Epithelial cell of proximal tubule (primary cell): ENCODE data around the gene RILP. TPM values are rescaled to one million over a fixed set of nuclear protein-coding genes. Genes with fewer than 3 reads are reported as not detected.
"Not testable (repeated sequence)": the region's sequence is repeated elsewhere in the genome, so short reads cannot be mapped to it uniquely, and the experiment has no call there.

Experiments used
- DNase-seq: peaks from one replicate; pipeline ENCODE4 v3.0.0-alpha.2; 2011; ENCODE audit warnings: low read depth
- H3K4me3 ChIP-seq: 2 replicates; pipeline ENCODE4 v1.5.1; 2011; ENCODE audit warnings: low read depth, mild to moderate bottlenecking, low read length
- CTCF ChIP-seq: conservative IDR thresholded peaks from 2 replicates; pipeline ENCODE4 v1.5.1; 2012; ENCODE audit warnings: low read depth, mild to moderate bottlenecking, low read length
- total RNA-seq: library from RNA; depleted of rRNA; stranded (reverse); fragments of >200 nt; gene quantifications from 2 replicates; pipeline ENCODE4 v1.2.3, GENCODE V29; 2015

RILP gene
- total RNA-seq, 1 donor from 2014 or later = 21.4 TPM

- peak; percentile 73 for DNase-seq
- no peak for TF ChIP-seq CTCF
These were observed 34.9 kb upstream of the RILP start, which contains the start of gene PRPF8 for GRCh38 chr17:1684378-1685189. Gene PRPF8 (minus strand): TSS chr17:1684867. CDS start chr17:1684571, 296 bp downstream.

GRCh38 chr17:1683459-1683858, 33.8 kb upstream of the RILP start:
- no peak for TF ChIP-seq CTCF
- H3K4me3 ChIP-seq = peak overlapping the region; percentile 92
- no peak for DNase-seq

More at GRCh38 chr17:1684378-1685189, 34.9 kb upstream of the RILP start, which contains the start of gene PRPF8:
- H3K4me3 ChIP-seq = peak within 1 kb of the TSS; percentile 92

- no peak for TF ChIP-seq CTCF
- DNase-seq = no peak
- no peak overlapping the region for H3K4me3 ChIP-seq
These were observed 26.7 kb upstream of the RILP start for GRCh38 chr17:1676401-1676800.

- TF ChIP-seq CTCF = no peak
- DNase-seq = no peak
- no peak overlapping the region for H3K4me3 ChIP-seq
These were observed 23.5 kb upstream of the RILP start for GRCh38 chr17:1673041-1673785.

- DNase-seq, H3K4me3 ChIP-seq: not testable (repeated sequence)
These were observed 14.3 kb upstream of the RILP start for GRCh38 chr17:1663934-1664333.

- no peak for DNase-seq
- no peak overlapping the region for H3K4me3 ChIP-seq
- no peak for TF ChIP-seq CTCF
These were observed 11.4 kb upstream of the RILP start for GRCh38 chr17:1661045-1661444.

- DNase-seq = no peak
- no peak for TF ChIP-seq CTCF
- H3K4me3 ChIP-seq = no peak overlapping the region
These were observed 8.4 kb upstream of the RILP start for GRCh38 chr17:1658100-1658499.
